WERI-Rb-1 (cell line): ENCODE results near the gene HPCAL1.

Experiments used
- DNase-seq: peaks from one replicate; pipeline ENCODE4 v3.0.0-alpha.2; 2020
- H3K27ac ChIP-seq: fragments of 250-450 bp; sonication (Bioruptor Pico); 2 replicates; pipeline ENCODE4 v1.5.1; 2020; ENCODE audit warnings: mild to moderate bottlenecking, moderate library complexity
- H3K27me3 ChIP-seq: fragments of 250-450 bp; sonication (Bioruptor Pico); 2 replicates; pipeline ENCODE4 v1.5.1; 2021; ENCODE audit warnings: mild to moderate bottlenecking, low read depth, moderate library complexity; ENCODE audit not compliant: insufficient read depth, severe bottlenecking
- H3K36me3 ChIP-seq: fragments of 250-450 bp; sonication (Bioruptor Pico); 2 replicates; pipeline ENCODE4 v1.5.1; 2020; ENCODE audit warnings: mild to moderate bottlenecking, moderate library complexity
- H3K4me3 ChIP-seq: 2 replicates; pipeline ENCODE4 v1.5.1; 2011; ENCODE audit warnings: low read depth, mild to moderate bottlenecking, control low read depth, low read length
- H3K9me3 ChIP-seq: fragments of 250-450 bp; sonication (Bioruptor Pico); 2 replicates; pipeline ENCODE4 v1.5.1; 2021; ENCODE audit warnings: mild to moderate bottlenecking, moderate library complexity; ENCODE audit not compliant: severe bottlenecking
- CTCF ChIP-seq: IDR thresholded peaks from 2 replicates; pipeline ENCODE4 v1.5.1; 2011; ENCODE audit warnings: low read depth, mild to moderate bottlenecking, control low read depth, inconsistent platforms, low read length

HPCAL1 gene

GRCh38 chr2:10407841-10408648 is 105.3 kb downstream of the HPCAL1 start:
- H3K27ac ChIP-seq, result peak overlapping the region; percentile 7; the same call in 1 of the 2 replicates
- no peak for TF ChIP-seq CTCF
- DNase-seq, result no peak
- H3K36me3 ChIP-seq, result no peaks in the 10 kb centered on the region; the same call in 1 of the 2 replicates
- H3K27me3 ChIP-seq, result no peaks in the 10 kb centered on the region
- peaks cover 5% of the 10 kb centered on the region for H3K9me3 ChIP-seq
- H3K4me3 ChIP-seq, result no peak overlapping the region

GRCh38 chr2:10408649-10409579 is 106.2 kb downstream of the HPCAL1 start:
- peak; percentile 99 for TF ChIP-seq CTCF
- Histone ChIP-seq H3K27ac (peak overlapping the region; percentile 7; the same call in 1 of the 2 replicates), H3K36me3 (no peaks in the 10 kb centered on the region; the same call in 1 of the 2 replicates), H3K27me3 (no peaks in the 10 kb centered on the region), H3K4me3 (no peak overlapping the region), H3K9me3 (peaks cover 5% of the 10 kb centered on the region)
- DNase-seq, result peak; percentile 93

- Histone ChIP-seq H3K27ac (no peak overlapping the region), H3K36me3 (no peaks in the 10 kb centered on the region; the same call in 1 of the 2 replicates), H3K9me3 (peaks cover 5% of the 10 kb centered on the region), H3K4me3 (no peak overlapping the region), H3K27me3 (no peaks in the 10 kb centered on the region)
- no peak for DNase-seq
- TF ChIP-seq CTCF, result no peak
Observed at GRCh38 chr2:10410001-10410822, 107.5 kb downstream of the HPCAL1 start.

- no peak for DNase-seq
- peaks cover 5% of the 10 kb centered on the region for H3K9me3 ChIP-seq
- H3K27ac ChIP-seq, result no peak overlapping the region
- no peaks in the 10 kb centered on the region; the same call in 1 of the 2 replicates for H3K36me3 ChIP-seq
- H3K27me3 ChIP-seq, result no peaks in the 10 kb centered on the region
- H3K4me3 ChIP-seq, result no peak overlapping the region
- TF ChIP-seq CTCF, result no peak
Observed at GRCh38 chr2:10410823-10411437, 108.2 kb downstream of the HPCAL1 start.

GRCh38 chr2:10411557-10411956 is 108.9 kb downstream of the HPCAL1 start:
- H3K4me3 ChIP-seq, result no peak overlapping the region
- H3K9me3 ChIP-seq, result peaks cover 5% of the 10 kb centered on the region
- no peak for TF ChIP-seq CTCF
- no peak for DNase-seq
- H3K27ac ChIP-seq, result no peak overlapping the region
- no peaks in the 10 kb centered on the region; the same call in 1 of the 2 replicates for H3K36me3 ChIP-seq
- no peaks in the 10 kb centered on the region for H3K27me3 ChIP-seq
